Smooth muscle cell (in vitro differentiated cells): ENCODE results near the gene SLC4A7. TPM values are rescaled to one million over a fixed set of nuclear protein-coding genes. Genes with fewer than 3 reads are reported as not detected.

Experiments used
- DNase-seq: peaks from one replicate; lab custom pipeline; 2025; ENCODE audit not compliant: unreplicated experiment; lab: John Stamatoyannopoulos, UW
- H2AFZ ChIP-seq: fragments of 200-600 bp; sonication (generic); 2 replicates; pipeline ENCODE4 v1.6.0; 2016; ENCODE audit warnings: antibody characterized with exemption, low read depth, mild to moderate bottlenecking
- H3F3A ChIP-seq: fragments of 200-600 bp; sonication (generic); 2 replicates; pipeline ENCODE4 v1.6.0; 2017; ENCODE audit warnings: antibody characterized with exemption, low read depth
- H3K27ac ChIP-seq: fragments of 200-600 bp; sonication (generic); 2 replicates; pipeline ENCODE4 v1.5.1; 2016; ENCODE audit warnings: low read depth, mild to moderate bottlenecking
- H3K27me3 ChIP-seq: fragments of 200-600 bp; sonication (generic); 2 replicates; pipeline ENCODE4 v1.6.1; 2016; ENCODE audit warnings: low read depth, mild to moderate bottlenecking
- H3K36me3 ChIP-seq: fragments of 200-600 bp; sonication (generic); 2 replicates; pipeline ENCODE4 v1.5.1; 2016; ENCODE audit warnings: low read depth
- H3K4me1 ChIP-seq: fragments of 200-600 bp; sonication (generic); 2 replicates; pipeline ENCODE4 v1.5.1; 2016; ENCODE audit warnings: low read depth
- H3K4me2 ChIP-seq: fragments of 200-600 bp; sonication (generic); 2 replicates; pipeline ENCODE4 v1.6.0; 2016; ENCODE audit warnings: mild to moderate bottlenecking
- H3K4me3 ChIP-seq: fragments of 200-600 bp; sonication (generic); 2 replicates; pipeline ENCODE4 v1.5.1; 2016; ENCODE audit warnings: mild to moderate bottlenecking
- H3K79me2 ChIP-seq: fragments of 200-600 bp; sonication (generic); 2 replicates; pipeline ENCODE4 v1.6.0; 2016; ENCODE audit warnings: low read depth, mild to moderate bottlenecking
- H3K9ac ChIP-seq: fragments of 200-600 bp; sonication (generic); 2 replicates; pipeline ENCODE4 v1.6.0; 2016; ENCODE audit warnings: low read depth
- H3K9me3 ChIP-seq: fragments of 200-600 bp; sonication (generic); replicated peaks from 2 replicates; pipeline ENCODE4 v1.5.1; 2016; ENCODE audit warnings: low read depth
- H4K20me1 ChIP-seq: fragments of 200-600 bp; sonication (generic); 2 replicates; pipeline ENCODE4 v1.6.0; 2016; ENCODE audit warnings: low read depth
- CTCF ChIP-seq: fragments of 200-600 bp; sonication (generic); IDR thresholded peaks from 2 replicates; pipeline ENCODE4 v1.5.1; 2017; ENCODE audit warnings: borderline replicate concordance, mild to moderate bottlenecking, antibody characterized with exemption; ENCODE audit not compliant: insufficient read depth, poor library complexity, severe bottlenecking
- WGBS: methylation state at CpG from one replicate; pipeline ENCODE4 v1.1.7; 2016; ENCODE audit warnings: low lambda C conversion rate; 5-methylcytosine and 5-hydroxymethylcytosine counted together
- polyA plus RNA-seq: library from polyadenylated mRNA; unstranded; fragments of >200 nt; fragmentation: Nextera tagmentation; extraction: Ambion mirVana; gene quantifications from 2 replicates; pipeline ENCODE4 v1.2.1, GENCODE V29; 2016
- total RNA-seq: library from RNA; depleted of rRNA; stranded (reverse); fragments of >200 nt; gene quantifications from 2 replicates; pipeline ENCODE4 v1.2.3, GENCODE V29; 2014

Gene SLC4A7
- total and polyA plus RNA-seq, 2 experiments from 2014 or later: 13.1 to 62.8 TPM

- H3K4me3 ChIP-seq: no peak overlapping the region
Measured at GRCh38 chr3:27345493-27345892, 138.7 kb downstream of the SLC4A7 start.

GRCh38 chr3:27345045-27345444 lies 139.1 kb downstream of the SLC4A7 start:
- no peaks in the 10 kb centered on the region for H3K27me3 ChIP-seq
- H3F3A ChIP-seq: no peaks in the 10 kb centered on the region
- no peaks in the 10 kb centered on the region for H3K36me3 ChIP-seq
- no peaks in the 10 kb centered on the region for H3K9me3 ChIP-seq
- H4K20me1 ChIP-seq: no peaks in the 10 kb centered on the region
- DNase-seq: no peak
- H3K4me2 ChIP-seq: no peak overlapping the region
- WGBS: 93% methylated on average over 2 of the region's 2 CpGs
- no peaks in the 10 kb centered on the region for H3K4me1 ChIP-seq
- no peaks in the 10 kb centered on the region for H3K79me2 ChIP-seq
- no peak for TF ChIP-seq CTCF
- no peak overlapping the region for H3K4me3 ChIP-seq
- H3K27ac ChIP-seq: no peak overlapping the region
- no peak overlapping the region for H2AFZ ChIP-seq
- no peak overlapping the region for H3K9ac ChIP-seq

More at GRCh38 chr3:27345493-27345892, 138.7 kb downstream of the SLC4A7 start:
- Histone ChIP-seq H3F3A (no peaks in the 10 kb centered on the region), H4K20me1 (no peaks in the 10 kb centered on the region), H3K27me3 (no peaks in the 10 kb centered on the region), H3K9me3 (no peaks in the 10 kb centered on the region), H3K36me3 (no peaks in the 10 kb centered on the region), H2AFZ (no peak overlapping the region), H3K4me1 (no peaks in the 10 kb centered on the region), H3K27ac (no peak overlapping the region), H3K79me2 (no peaks in the 10 kb centered on the region), H3K4me2 (no peak overlapping the region), H3K9ac (no peak overlapping the region)
- no peak for DNase-seq
- no peak for TF ChIP-seq CTCF
- 85% methylated on average over 5 of the region's 5 CpGs for WGBS

- Histone ChIP-seq H3K27ac (no peak overlapping the region), H4K20me1 (no peaks in the 10 kb centered on the region), H3K4me3 (no peak overlapping the region), H3K79me2 (no peaks in the 10 kb centered on the region), H3K9ac (no peak overlapping the region), H2AFZ (no peak overlapping the region), H3K27me3 (no peaks in the 10 kb centered on the region), H3F3A (no peaks in the 10 kb centered on the region), H3K9me3 (no peaks in the 10 kb centered on the region), H3K4me2 (no peak overlapping the region), H3K4me1 (no peaks in the 10 kb centered on the region), H3K36me3 (no peaks in the 10 kb centered on the region)
- 94% methylated on average over 3 of the region's 3 CpGs for WGBS
- TF ChIP-seq CTCF: no peak
- no peak for DNase-seq
Measured at GRCh38 chr3:27344192-27344591, 140.0 kb downstream of the SLC4A7 start.

- no peak for DNase-seq
- H4K20me1 ChIP-seq: no peaks in the 10 kb centered on the region
- no peak for TF ChIP-seq CTCF
- H3K4me3 ChIP-seq: no peak overlapping the region
- WGBS: 77% methylated on average over 1 of the region's 1 CpG
- no peaks in the 10 kb centered on the region for H3K4me1 ChIP-seq
- H3K27ac ChIP-seq: no peak overlapping the region
- no peak overlapping the region for H2AFZ ChIP-seq
- H3F3A ChIP-seq: no peaks in the 10 kb centered on the region
- H3K9ac ChIP-seq: no peak overlapping the region
- no peaks in the 10 kb centered on the region for H3K36me3 ChIP-seq
- no peaks in the 10 kb centered on the region for H3K27me3 ChIP-seq
- H3K9me3 ChIP-seq: no peaks in the 10 kb centered on the region
- H3K4me2 ChIP-seq: no peak overlapping the region
- H3K79me2 ChIP-seq: no peaks in the 10 kb centered on the region
Measured at GRCh38 chr3:27342267-27342666, 141.9 kb downstream of the SLC4A7 start.
